ENCODE data around the gene PROM2. TPM values are rescaled to one million over a fixed set of nuclear protein-coding genes. Genes with fewer than 3 reads are reported as not detected.

PROM2 gene
- total RNA-seq, 1 donor from 2014 or later: 0.93 TPM

DNA sequence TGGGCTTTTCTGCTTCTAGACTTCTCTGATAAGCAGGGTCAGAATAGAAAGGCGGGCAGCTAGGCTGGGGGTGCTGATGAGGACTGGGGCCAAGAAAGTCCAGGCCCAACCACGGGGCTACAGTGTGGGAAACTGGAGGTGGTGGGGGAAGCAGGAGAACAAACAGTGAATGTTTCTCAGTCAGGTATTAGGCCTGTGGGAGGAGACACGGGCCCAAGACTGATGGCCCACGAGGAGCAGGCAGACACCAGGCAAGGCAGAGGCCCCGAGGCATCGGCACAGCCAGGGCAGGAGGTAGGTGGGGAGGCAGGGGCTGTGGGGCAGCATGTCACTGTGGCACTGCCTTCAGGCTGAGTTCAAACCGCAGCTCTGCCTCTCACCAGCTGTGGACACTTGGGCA lies 63.6 kb downstream of the PROM2 start:
- no peaks in the 10 kb centered on the region for H3K4me1 Mint-ChIP-seq
- peaks cover 2% of the 10 kb centered on the region for H3K9me3 Mint-ChIP-seq
- H3K27ac Mint-ChIP-seq: no peak overlapping the region
- no peaks in the 10 kb centered on the region for H3K36me3 Mint-ChIP-seq (ENCODE audit: low read depth)
- CTCF ChIA-PET: no interaction called here
- DNase-seq (no peak), ATAC-seq (ENCODE audit: low read depth) (no peak)
- POLR2A ChIA-PET: no interaction called here
- H3K27me3 Mint-ChIP-seq: peaks cover 8% of the 10 kb centered on the region
- TF ChIP-seq, protein P1, sequence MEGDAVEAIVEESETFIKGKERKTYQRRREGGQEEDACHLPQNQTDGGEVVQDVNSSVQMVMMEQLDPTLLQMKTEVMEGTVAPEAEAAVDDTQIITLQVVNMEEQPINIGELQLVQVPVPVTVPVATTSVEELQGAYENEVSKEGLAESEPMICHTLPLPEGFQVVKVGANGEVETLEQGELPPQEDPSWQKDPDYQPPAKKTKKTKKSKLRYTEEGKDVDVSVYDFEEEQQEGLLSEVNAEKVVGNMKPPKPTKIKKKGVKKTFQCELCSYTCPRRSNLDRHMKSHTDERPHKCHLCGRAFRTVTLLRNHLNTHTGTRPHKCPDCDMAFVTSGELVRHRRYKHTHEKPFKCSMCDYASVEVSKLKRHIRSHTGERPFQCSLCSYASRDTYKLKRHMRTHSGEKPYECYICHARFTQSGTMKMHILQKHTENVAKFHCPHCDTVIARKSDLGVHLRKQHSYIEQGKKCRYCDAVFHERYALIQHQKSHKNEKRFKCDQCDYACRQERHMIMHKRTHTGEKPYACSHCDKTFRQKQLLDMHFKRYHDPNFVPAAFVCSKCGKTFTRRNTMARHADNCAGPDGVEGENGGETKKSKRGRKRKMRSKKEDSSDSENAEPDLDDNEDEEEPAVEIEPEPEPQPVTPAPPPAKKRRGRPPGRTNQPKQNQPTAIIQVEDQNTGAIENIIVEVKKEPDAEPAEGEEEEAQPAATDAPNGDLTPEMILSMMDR (IDR thresholded peaks at IDR 0.05): no peak
- H3K4me3 Mint-ChIP-seq: no peak overlapping the region
- intact Hi-C loops (cut with micrococcal nuclease): no loop called here

Other genes with a start within 250 kb of the PROM2 start
- gene MAL, start 248.7 kb upstream of the PROM2 start, total RNA-seq: not detected in 2 replicates
- 44.4 and 44.9 TPM in 2 replicates for gene MRPS5, start 152.6 kb upstream of the PROM2 start, total RNA-seq
- 19.0 and 24.7 TPM in 2 replicates for gene ZNF514, start 114.6 kb upstream of the PROM2 start, total RNA-seq
- 4.9 and 5.3 TPM in 2 replicates for gene ZNF2, start 108.6 kb upstream of the PROM2 start, total RNA-seq
- 4.0 and 4.3 TPM in 2 replicates for gene ZNF892, start 66.9 kb upstream of the PROM2 start, total RNA-seq
- gene KCNIP3, start 22.9 kb downstream of the PROM2 start, total RNA-seq: not detected in 2 replicates
- 16.8 and 23.4 TPM in 2 replicates for gene FAHD2A, start 128.3 kb downstream of the PROM2 start, total RNA-seq
- gene TRIM43B, start 210.3 kb downstream of the PROM2 start, total RNA-seq: not detected in 2 replicates